GM19035 (cell line): Measurements from ENCODE around the gene BBS7.
A peak's percentile ranks its signal among the peaks of the same experiment; 100 is the strongest.

ENCODE experiments used
- ATAC-seq: cut with Tn5 transposase; IDR thresholded peaks from one replicate; pipeline ENCODE4 v1.9.1; 2021; ENCODE audit not compliant: unreplicated experiment

Gene BBS7, protein sequence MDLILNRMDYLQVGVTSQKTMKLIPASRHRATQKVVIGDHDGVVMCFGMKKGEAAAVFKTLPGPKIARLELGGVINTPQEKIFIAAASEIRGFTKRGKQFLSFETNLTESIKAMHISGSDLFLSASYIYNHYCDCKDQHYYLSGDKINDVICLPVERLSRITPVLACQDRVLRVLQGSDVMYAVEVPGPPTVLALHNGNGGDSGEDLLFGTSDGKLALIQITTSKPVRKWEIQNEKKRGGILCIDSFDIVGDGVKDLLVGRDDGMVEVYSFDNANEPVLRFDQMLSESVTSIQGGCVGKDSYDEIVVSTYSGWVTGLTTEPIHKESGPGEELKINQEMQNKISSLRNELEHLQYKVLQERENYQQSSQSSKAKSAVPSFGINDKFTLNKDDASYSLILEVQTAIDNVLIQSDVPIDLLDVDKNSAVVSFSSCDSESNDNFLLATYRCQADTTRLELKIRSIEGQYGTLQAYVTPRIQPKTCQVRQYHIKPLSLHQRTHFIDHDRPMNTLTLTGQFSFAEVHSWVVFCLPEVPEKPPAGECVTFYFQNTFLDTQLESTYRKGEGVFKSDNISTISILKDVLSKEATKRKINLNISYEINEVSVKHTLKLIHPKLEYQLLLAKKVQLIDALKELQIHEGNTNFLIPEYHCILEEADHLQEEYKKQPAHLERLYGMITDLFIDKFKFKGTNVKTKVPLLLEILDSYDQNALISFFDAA

DNA sequence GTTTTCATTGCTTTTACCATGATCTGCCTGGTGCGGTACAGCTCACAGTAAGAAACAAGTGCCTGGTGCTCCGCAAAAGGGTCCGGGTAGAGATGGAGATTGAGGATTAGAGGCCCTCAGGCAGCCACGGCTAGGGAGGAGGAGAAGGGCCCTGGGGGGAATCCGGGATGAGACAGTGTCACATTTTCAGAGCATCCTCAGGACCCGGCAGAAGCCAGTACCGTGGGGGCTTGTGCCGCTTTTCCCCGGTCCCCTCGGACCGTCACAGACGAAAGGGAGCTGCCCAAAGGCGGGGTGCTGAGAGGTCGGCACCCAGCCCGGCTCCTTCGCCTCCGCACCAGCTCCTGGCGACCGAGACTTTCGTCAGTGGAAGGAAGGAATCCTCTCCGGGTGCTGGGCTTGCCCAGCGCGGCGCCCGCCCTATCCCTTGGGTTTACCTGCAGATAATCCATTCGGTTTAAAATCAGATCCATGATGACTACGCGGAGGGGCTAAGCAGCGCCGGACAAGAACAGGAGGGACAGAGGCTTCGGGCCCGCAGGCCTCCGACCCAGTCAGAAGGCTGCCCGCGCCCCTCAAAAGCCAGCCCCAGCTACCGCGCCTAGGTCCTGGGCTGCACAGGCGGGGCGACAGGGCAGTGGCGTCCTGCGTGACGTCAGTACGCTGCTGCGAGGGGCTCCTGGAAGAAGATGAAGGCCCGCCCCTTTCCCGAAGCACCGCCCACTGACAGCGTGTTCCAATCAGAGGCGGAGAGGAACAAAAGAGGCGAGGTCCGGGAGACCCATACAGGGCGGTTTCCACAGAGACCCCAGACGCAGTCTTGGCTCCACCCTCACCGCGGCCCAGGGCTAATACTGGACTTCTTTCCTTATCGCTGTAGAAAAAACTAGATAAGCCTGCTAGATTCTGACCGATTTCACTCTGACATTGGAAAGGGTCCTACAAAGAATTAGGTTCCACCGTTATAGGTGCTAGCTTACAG is at the start of gene BBS7:
Gene BBS7 (minus strand): TSS at position 634 of the 982 bp plus-strand sequence. CDS start 161 bp downstream, at position 473.
- ATAC-seq: peak; percentile 99

- ATAC-seq: no peak
These were observed 43.4 kb upstream of the BBS7 start for GRCh38 chr4:121913667-121914066.

GRCh38 chr4:121908346-121908745 is 38.1 kb upstream of the BBS7 start:
- ATAC-seq: no peak

GRCh38 chr4:121900132-121900983 is 30.1 kb upstream of the BBS7 start:
- peak; percentile 90 for ATAC-seq

GRCh38 chr4:121898150-121898549 is 27.9 kb upstream of the BBS7 start:
- ATAC-seq: no peak

DNA sequence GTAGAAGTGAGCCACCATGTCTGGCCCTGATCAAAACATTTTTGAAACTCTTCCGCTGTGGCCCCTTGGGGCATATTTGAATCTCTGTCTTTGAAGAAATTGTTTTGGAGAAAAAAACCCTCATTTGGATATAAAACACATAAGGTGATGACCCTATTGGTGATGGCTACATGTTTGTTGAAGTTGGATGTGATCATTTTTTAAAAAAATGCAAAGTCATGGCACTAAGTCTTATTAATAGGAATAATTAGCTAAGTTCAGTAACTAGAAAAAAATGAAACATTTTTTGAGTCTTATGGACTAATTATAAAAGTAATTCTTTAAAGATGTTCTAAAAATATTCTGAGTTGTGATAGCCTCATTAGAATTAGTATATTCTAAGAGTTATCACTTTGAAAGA is 17.9 kb upstream of the BBS7 start:
- ATAC-seq: no peak

- no peak for ATAC-seq
These were observed 14.8 kb upstream of the BBS7 start for GRCh38 chr4:121885115-121885514.

DNA sequence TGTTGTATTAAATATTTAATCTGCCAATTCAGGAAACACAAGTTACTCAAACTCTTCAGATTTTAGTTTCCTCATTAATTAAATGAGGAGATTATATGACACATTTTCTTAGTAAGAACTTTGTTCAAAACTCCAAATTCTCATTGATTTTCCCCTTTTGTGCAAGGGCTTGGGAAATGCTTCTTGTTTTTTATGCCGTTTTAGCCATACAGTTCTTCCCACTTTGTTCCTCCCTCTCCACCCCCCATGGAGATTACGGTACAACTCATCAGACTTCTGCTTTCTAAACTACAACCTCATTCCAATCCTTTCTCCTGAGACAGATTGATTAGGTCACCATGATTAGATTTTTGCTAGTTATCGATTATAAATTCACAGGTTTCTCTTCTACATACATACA is 10.9 kb upstream of the BBS7 start:
- no peak for ATAC-seq

- ATAC-seq: no peak
These were observed 8.9 kb upstream of the BBS7 start for GRCh38 chr4:121879135-121879534.

- no peak for ATAC-seq
These were observed 6.9 kb upstream of the BBS7 start for GRCh38 chr4:121877041-121877773.

- ATAC-seq: no peak
These were observed 5.8 kb upstream of the BBS7 start for GRCh38 chr4:121876070-121876469.

GRCh38 chr4:121875652-121876051 is 5.4 kb upstream of the BBS7 start:
- ATAC-seq: no peak

DNA sequence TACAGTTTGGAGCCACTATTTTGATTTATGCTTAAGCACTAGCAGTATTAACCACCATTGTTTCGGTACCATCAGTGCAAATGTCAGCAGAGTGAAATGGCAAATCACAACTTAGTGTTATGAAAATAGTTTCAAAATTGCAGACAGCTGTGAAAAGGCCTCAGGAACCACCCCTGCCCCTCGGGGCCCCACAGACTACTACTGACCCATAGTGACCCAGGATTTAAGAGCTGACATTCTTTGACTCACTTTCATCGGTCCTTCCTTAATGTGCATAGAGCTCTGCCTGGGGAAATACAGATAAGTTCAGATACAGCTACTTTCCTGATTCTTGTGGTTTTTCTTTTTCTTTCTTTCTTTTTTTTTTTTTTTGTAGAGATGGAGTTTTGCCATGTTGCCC is 3.3 kb upstream of the BBS7 start:
- no peak for ATAC-seq

GRCh38 chr4:121863799-121864198 is 6.5 kb downstream of the BBS7 start:
- ATAC-seq: no peak

DNA sequence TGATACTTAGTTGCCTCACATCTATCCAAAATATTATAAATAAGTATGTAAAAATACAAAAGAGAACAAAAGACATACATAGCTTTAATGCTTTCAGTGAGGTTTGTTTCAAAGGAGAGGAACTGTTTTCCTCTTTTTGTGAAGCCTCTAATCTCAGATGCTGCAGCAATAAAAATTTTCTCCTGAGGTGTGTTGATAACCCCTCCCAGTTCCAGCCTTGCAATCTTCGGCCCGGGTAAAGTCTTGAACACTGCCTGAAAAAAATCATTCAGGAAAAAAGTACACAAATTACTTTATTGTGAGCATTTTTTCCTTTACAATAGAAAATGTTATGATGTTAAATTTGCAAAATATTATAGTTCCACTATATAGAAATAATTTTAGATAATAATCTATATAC is 8.8 kb downstream of the BBS7 start:
- ATAC-seq: no peak

GRCh38 chr4:121860121-121860520 is 10.2 kb downstream of the BBS7 start:
- no peak for ATAC-seq

- no peak for ATAC-seq
These were observed 18.9 kb downstream of the BBS7 start for GRCh38 chr4:121851354-121851753.

DNA sequence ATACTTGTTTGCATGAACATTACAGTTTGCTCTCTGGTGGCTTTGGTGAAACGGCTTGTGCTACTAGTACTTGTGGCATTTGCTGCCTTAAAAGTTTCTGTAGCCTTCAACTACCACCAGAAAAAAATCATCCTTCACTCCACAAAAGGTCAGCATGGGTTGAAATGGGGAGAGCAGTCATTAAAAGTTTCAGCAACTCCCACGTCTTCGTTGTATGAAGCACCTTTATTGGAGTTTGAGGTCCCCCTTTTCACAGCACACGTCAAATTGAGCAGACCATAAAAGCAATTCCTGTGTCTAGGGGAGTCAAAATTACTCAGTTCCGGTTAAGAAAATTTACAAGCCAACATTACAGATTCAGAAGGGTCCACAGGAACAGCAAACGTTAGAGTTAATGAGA is 23.6 kb downstream of the BBS7 start:
- ATAC-seq: no peak

GRCh38 chr4:121842862-121843261 is 27.4 kb downstream of the BBS7 start:
- ATAC-seq: no peak

DNA sequence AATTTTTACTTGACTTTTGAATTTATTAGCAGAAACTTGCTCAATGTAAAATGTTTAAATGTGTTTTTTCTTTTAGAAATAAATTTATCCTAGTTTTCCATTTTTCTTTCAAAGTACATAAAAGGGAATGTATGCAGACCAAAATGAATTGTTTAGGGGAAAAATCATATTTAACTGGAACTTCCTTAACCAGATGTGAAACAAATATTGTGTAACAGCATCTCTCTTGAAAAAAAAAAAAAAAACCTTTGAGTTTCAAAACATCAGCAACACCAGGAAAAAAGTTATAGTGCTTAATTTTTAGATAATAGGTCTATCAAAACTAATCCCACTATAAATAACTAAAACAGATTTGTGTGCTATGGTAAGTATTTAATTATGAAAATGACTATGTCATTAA is 32.1 kb downstream of the BBS7 start:
- no peak for ATAC-seq
